ENCODE measurements around the gene LATS2. TPM values are rescaled to one million over a fixed set of nuclear protein-coding genes. Genes with fewer than 3 reads are reported as not detected.
A peak's percentile ranks its signal among the peaks of the same experiment; 100 is the strongest.

LATS2 gene
- total RNA-seq, 1 donor from 2014 or later: 44.1 TPM

DNA sequence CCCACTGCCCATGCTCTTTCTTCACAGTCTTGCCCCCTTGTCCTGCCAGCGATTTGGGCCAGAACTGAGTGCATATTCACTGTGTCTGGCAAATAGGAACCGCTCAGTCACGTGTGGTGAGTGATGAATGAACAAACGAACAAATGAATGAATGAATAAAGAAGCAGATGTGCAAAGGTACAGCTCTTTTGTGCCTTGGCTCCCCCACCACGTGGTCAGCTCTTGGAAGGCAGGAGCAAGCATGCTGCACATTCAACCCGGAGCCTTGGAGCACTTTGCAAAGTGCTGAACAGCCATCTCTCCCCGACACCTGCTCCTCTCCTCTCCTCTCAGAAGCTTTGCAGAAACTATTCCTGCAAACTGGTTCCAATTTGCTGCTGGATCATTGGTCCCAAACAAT, 52.4 kb downstream of the LATS2 start:
- Histone ChIP-seq H3K4me1 (peaks cover 30% of the 10 kb centered on the region), H3K4me3 (no peak overlapping the region), H3K9me3 (no peaks in the 10 kb centered on the region), H3K27ac (no peak overlapping the region), H3K27me3 (no peaks in the 10 kb centered on the region), H3K36me3 (no peaks in the 10 kb centered on the region)
- no peak for DNase-seq
- intact Hi-C loops (cut with DNase I): no loop called here
- TF ChIP-seq, protein P1, sequence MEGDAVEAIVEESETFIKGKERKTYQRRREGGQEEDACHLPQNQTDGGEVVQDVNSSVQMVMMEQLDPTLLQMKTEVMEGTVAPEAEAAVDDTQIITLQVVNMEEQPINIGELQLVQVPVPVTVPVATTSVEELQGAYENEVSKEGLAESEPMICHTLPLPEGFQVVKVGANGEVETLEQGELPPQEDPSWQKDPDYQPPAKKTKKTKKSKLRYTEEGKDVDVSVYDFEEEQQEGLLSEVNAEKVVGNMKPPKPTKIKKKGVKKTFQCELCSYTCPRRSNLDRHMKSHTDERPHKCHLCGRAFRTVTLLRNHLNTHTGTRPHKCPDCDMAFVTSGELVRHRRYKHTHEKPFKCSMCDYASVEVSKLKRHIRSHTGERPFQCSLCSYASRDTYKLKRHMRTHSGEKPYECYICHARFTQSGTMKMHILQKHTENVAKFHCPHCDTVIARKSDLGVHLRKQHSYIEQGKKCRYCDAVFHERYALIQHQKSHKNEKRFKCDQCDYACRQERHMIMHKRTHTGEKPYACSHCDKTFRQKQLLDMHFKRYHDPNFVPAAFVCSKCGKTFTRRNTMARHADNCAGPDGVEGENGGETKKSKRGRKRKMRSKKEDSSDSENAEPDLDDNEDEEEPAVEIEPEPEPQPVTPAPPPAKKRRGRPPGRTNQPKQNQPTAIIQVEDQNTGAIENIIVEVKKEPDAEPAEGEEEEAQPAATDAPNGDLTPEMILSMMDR (IDR thresholded peaks at IDR 0.05): no peak
- no peak for ATAC-seq

DNA sequence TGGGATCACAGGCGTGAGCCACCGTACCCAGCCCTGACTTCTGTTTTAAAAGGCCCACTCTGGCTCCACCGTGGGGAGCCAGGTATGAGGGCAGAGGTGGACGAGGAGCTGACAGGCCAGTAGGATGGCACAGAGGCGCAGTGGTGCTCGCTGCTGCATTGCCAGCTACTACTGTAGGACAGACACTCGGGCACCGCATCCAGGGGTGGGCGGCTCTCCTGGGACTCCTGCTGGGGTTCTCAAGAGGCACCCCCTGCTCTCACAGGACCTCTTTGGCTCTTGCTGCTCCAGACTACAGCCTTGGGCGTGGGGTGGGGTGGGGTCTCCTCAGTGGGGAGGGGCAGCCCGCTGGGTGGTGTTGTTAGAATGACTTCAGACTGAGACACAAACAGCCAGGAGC, 53.4 kb downstream of the LATS2 start:
- TF ChIP-seq, protein P1 (IDR thresholded peaks at IDR 0.05): no peak
- DNase-seq (peak; percentile 34), ATAC-seq (no peak)
- no peaks in the 10 kb centered on the region for H3K36me3 ChIP-seq
- H3K4me3 ChIP-seq: no peak overlapping the region
- peaks cover 19% of the 10 kb centered on the region for H3K4me1 ChIP-seq
- no peaks in the 10 kb centered on the region for H3K9me3 ChIP-seq
- intact Hi-C loops (cut with DNase I): no loop called here
- H3K27me3 ChIP-seq: no peaks in the 10 kb centered on the region
- no peak overlapping the region for H3K27ac ChIP-seq

DNA sequence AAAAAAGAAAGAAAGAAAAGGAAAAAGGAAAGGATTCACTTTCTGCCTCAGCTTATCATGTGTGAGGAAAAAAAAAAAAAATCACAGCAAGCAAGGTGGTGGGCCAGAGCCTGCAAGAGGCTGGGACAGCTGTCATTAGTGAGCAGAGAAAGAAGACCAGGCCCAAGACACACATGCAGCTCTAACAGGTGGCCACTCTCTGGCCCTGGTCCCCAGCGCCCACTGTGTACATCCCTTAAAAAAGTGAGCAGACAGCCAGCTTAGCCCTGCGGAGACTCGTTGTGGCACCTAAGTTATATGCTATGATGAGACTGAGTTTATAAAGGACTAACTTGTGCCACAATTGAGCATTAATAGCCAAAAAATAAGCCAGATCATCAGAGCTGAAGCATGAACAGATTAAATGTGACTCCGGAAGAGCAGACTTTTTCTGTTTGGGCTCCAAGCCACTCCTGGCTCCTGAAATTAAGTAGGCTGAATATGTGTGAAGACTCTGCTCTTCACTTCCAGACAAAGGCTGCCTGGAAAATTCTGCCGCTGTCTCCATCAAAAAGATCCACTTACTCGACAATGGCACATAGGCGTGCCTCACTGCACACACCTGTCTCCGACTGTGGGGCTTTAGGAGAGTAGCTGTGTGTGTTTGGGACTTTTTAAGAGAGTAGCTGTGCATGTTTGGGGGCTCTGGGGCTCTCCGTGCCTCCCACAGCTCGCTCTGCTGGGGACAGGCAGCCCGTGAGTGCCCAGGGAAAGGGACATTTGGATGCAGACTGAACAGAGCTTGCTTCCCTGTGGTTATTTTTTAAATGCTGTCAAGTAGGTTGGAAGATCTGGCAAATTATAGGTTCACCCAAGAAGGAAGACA, 55.0 kb downstream of the LATS2 start:
- Histone ChIP-seq H3K27me3 (no peaks in the 10 kb centered on the region), H3K9me3 (no peaks in the 10 kb centered on the region), H3K4me1 (peaks cover 6% of the 10 kb centered on the region), H3K27ac (no peak overlapping the region), H3K36me3 (no peaks in the 10 kb centered on the region), H3K4me3 (no peak overlapping the region)
- DNase-seq (peak; percentile 10), ATAC-seq (no peak)
- TF ChIP-seq, protein P1 (IDR thresholded peaks at IDR 0.05): no peak
- intact Hi-C loops (cut with DNase I): no loop called here

DNA sequence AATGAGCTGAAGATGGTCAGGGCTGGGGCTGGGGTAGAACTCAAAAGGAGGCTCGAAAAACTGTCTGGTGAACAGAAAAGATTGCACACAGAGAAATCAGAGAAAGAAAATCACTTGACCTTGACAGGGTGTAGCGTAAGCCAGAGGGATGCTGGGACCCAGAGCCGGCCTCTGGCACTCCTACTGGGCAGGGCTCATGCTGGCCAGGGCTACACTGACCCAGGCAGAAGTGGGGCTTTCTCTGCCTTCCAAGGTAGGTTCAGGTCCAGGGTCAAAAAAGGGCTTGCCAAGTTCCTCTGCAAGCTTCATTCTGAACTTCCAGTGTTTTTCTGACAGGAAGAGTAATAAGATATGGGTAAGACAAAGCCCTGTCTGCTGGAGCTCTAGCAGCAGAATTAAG, 56.2 kb downstream of the LATS2 start:
- ATAC-seq: no peak

DNA sequence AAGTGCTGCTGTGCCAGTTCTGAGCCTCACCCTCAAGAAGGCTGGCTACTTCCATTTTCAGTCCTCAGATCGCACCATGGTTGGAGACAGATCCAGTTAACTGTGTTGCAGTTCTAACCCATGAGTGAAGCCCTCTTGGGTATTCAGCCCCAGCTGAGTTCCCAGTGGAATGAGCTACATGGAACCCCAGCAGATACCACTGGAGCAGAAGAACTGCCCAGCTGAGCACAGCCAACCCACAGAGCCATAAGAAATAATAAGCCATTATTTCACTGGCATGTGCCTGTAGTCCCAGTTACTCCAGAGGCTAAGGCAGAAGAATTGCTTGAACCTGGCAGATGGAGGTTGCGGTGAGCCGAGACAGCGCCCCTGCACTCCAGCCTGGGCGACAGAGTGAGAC, 59.9 kb downstream of the LATS2 start:
- TF ChIP-seq, protein P1 (IDR thresholded peaks at IDR 0.05): no peak
- H3K36me3 ChIP-seq: peaks cover 7% of the 10 kb centered on the region
- H3K4me3 ChIP-seq: no peak overlapping the region
- H3K27ac ChIP-seq: no peak overlapping the region
- no peak for DNase-seq
- no peaks in the 10 kb centered on the region for H3K9me3 ChIP-seq
- H3K27me3 ChIP-seq: no peaks in the 10 kb centered on the region
- ATAC-seq: no peak
- H3K4me1 ChIP-seq: peaks cover 5% of the 10 kb centered on the region
- intact Hi-C loops (cut with DNase I): no loop called here

More for the DNA sequence above, 56.2 kb downstream of the LATS2 start:
- H3K9me3 ChIP-seq: no peaks in the 10 kb centered on the region
- no peak for DNase-seq
- no peaks in the 10 kb centered on the region for H3K36me3 ChIP-seq
- H3K27ac ChIP-seq: no peak overlapping the region
- TF ChIP-seq, protein P1 (IDR thresholded peaks at IDR 0.05): no peak
- H3K27me3 ChIP-seq: no peaks in the 10 kb centered on the region
- H3K4me1 ChIP-seq: no peaks in the 10 kb centered on the region
- no peak overlapping the region for H3K4me3 ChIP-seq
- intact Hi-C loops (cut with DNase I): no loop called here
